K562 (cell line): ENCODE data around the gene PRM1. TPM values are rescaled to one million over a fixed set of nuclear protein-coding genes. Genes with fewer than 3 reads are reported as not detected.
A peak's percentile ranks its signal among the peaks of the same experiment; 100 is the strongest.

Experiments
- BRCA1 ChIP-seq, 2 experiments: fragments of 450-650 bp in 1 of 2; sonication (generic) in 1 of 2; formaldehyde crosslinking in 1 of 2; IDR thresholded peaks; 2 replicates each; pipeline versions ENCODE4 v1.5.0 to v1.6.1; 2017 to 2020; ENCODE audit warnings: mild to moderate bottlenecking in 1 of 2, missing genetic modification reagents in 1 of 2
- CBX3 ChIP-seq, 2 experiments: IDR thresholded peaks; 1 replicate in 1 of 2; 2 replicates in 1 of 2; pipeline ENCODE4 v1.6.1; 2012; ENCODE audit warnings: inconsistent platforms in 2 of 2, low read length in 2 of 2, borderline replicate concordance in 1 of 2, control low read depth in 1 of 2
- MYNN ChIP-seq, 2 experiments: sonication (generic); formaldehyde crosslinking in 1 of 2; IDR thresholded peaks; 2 replicates each; pipeline versions ENCODE4 v1.5.0 to v1.6.1; 2016 to 2020; ENCODE audit warnings: antibody characterized with exemption in 1 of 2, missing genetic modification reagents in 1 of 2
- NCOA1 ChIP-seq: fragments of 450-650 bp; IDR thresholded peaks from 2 replicates; pipeline ENCODE4 v1.6.1; 2016; ENCODE audit warnings: low read depth
- ZNF232 ChIP-seq: sonication (generic); formaldehyde crosslinking; IDR thresholded peaks from 2 replicates; pipeline ENCODE4 v1.8.0; 2022; ENCODE audit warnings: mild to moderate bottlenecking, missing genetic modification reagents
- polyA plus RNA-seq, 8 experiments: library from polyadenylated mRNA; depleted of rRNA in 4 of 8; stranded (reverse) in 5 of 8; unstranded in 3 of 8; fragments of >200 nt; fragmentation: Nextera tagmentation in 2 of 8; fragmentation: Illumina TruSeq in 1 of 8; extraction: Ambion mirVana in 2 of 8; extraction: Trizol in 1 of 8; gene quantifications; 2 replicates each; pipeline versions ENCODE4 v1.2.1 to v1.2.3, GENCODE V29; 2011 to 2014; ENCODE audit warnings: inconsistent platforms in 1 of 8, missing spikeins in 1 of 8
- total RNA-seq, 7 experiments: library from RNA; depleted of rRNA in 6 of 7; stranded (reverse); fragments of >200 nt in 6 of 7; fragmentation: Illumina TruSeq in 2 of 7; extraction: Trizol in 2 of 7; gene quantifications; 2 replicates each; pipeline versions ENCODE4 v1.2.1 to v1.2.3, GENCODE V29; 2011 to 2021; ENCODE audit warnings: low replicate concordance in 1 of 7
- TF ChIP-seq, protein P1 (sequence below): fragments of 250-450 bp; sonication (Bioruptor Pico); IDR thresholded peaks from 2 replicates; pipeline ENCODE4 v1.8.0; 2021; ENCODE audit warnings: moderate library complexity, mild to moderate bottlenecking, inconsistent platforms
- TF ChIP-seq, protein P2 (sequence below): fragments of 250-450 bp; sonication (Bioruptor Pico); IDR thresholded peaks from 2 replicates; pipeline ENCODE4 v1.5.1; 2021; ENCODE audit warnings: mild to moderate bottlenecking
- TF ChIP-seq, protein P3 (sequence below): sonication (generic); formaldehyde crosslinking; IDR thresholded peaks from 2 replicates; pipeline ENCODE4 v1.8.1; 2023; ENCODE audit warnings: mild to moderate bottlenecking, missing genetic modification reagents
- TF ChIP-seq, protein P4 (sequence below): IDR thresholded peaks from 3 replicates; pipeline ENCODE4 v1.6.1; 2011; ENCODE audit warnings: borderline replicate concordance, mild to moderate bottlenecking; ENCODE audit not compliant: insufficient read length, insufficient read depth
- TF ChIP-seq, protein P5 (sequence below): sonication (generic); formaldehyde crosslinking; IDR thresholded peaks from 2 replicates; pipeline ENCODE4 v1.8.1; 2023; ENCODE audit warnings: mild to moderate bottlenecking, missing genetic modification reagents
- TF ChIP-seq, protein P6 (sequence below): fragments of 450-650 bp; formaldehyde crosslinking; IDR thresholded peaks from 2 replicates; pipeline ENCODE4 v1.4.0; 2020; ENCODE audit warnings: mild to moderate bottlenecking
- TF ChIP-seq, protein P7 (sequence below): fragments of 450-650 bp; formaldehyde crosslinking; IDR thresholded peaks from 2 replicates; pipeline ENCODE4 v1.4.0; 2020; ENCODE audit warnings: mild to moderate bottlenecking, moderate library complexity

PRM1 gene
- total and polyA plus RNA-seq, 9 of the 15 experiments (the other 6 are each of a cell fraction or from before 2014, with no cell fraction given): not detected

DNA sequence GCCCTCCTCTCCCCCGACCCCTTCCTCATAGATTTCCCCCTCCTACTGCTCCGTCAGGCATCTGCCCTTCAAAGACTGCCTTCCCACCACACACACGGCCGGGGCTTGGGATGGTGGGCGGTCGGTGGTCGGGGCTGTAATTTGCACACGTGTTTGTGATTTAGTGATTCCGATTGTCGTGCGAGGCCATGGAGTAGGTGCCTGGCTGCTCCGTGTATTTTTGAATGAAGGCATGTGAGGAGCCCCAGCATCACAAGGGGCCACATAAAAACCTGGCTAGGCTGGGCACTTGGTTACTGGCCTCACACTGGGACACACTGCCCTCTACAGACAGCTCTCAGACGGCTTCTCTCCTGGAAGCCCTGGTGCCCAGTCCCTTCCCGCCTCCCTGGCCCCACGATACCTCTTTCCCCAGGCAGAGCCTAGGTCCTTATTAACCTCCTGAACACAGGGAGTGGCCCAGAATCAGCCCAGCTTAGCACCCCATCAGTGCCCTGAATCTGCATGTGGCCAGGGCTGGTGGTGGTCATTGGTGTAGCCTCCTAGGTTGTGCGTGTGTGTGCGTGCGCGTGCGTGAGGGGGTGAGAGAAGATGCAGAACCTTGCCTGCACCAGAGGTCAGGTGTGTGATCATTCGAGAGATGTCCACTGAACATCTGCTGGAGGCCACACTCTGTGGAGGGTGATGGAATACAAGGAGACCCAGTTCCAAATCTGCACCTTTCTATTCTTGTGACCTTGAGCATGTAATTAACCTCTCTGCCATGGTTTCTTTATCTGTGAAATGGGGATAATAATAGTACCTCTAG, 23.8 kb downstream of the PRM1 start (continued):
- TF ChIP-seq, protein P1, sequence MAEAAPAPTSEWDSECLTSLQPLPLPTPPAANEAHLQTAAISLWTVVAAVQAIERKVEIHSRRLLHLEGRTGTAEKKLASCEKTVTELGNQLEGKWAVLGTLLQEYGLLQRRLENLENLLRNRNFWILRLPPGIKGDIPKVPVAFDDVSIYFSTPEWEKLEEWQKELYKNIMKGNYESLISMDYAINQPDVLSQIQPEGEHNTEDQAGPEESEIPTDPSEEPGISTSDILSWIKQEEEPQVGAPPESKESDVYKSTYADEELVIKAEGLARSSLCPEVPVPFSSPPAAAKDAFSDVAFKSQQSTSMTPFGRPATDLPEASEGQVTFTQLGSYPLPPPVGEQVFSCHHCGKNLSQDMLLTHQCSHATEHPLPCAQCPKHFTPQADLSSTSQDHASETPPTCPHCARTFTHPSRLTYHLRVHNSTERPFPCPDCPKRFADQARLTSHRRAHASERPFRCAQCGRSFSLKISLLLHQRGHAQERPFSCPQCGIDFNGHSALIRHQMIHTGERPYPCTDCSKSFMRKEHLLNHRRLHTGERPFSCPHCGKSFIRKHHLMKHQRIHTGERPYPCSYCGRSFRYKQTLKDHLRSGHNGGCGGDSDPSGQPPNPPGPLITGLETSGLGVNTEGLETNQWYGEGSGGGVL (CRISPR knock-in tag): no peak
- TF ChIP-seq BRCA1 (IDR thresholded peaks at IDR 0.05) (no peak), BRCA1 (CRISPR knock-in tag; IDR thresholded peaks at IDR 0.05) (no peak), MYNN (IDR thresholded peaks at IDR 0.05) (peak; percentile 68), MYNN (CRISPR knock-in tag; IDR thresholded peaks at IDR 0.05) (no peak), CBX3 (IDR thresholded peaks at IDR 0.05; ENCODE audit: borderline replicate concordance in 1 of 2, low read length in 2 of 2) (no peak), NCOA1 (no peak), ZNF232 (no peak)
- TF ChIP-seq, protein P2, sequence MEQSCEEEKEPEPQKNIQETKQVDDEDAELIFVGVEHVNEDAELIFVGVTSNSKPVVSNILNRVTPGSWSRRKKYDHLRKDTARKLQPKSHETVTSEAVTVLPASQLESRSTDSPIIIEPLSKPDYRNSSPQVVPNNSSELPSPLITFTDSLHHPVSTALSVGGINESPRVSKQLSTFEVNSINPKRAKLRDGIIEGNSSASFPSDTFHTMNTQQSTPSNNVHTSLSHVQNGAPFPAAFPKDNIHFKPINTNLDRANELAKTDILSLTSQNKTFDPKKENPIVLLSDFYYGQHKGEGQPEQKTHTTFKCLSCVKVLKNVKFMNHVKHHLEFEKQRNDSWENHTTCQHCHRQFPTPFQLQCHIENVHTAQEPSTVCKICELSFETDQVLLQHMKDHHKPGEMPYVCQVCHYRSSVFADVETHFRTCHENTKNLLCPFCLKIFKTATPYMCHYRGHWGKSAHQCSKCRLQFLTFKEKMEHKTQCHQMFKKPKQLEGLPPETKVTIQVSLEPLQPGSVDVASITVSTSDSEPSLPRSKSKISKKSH (CRISPR knock-in tag): no peak
- TF ChIP-seq, protein P3, sequence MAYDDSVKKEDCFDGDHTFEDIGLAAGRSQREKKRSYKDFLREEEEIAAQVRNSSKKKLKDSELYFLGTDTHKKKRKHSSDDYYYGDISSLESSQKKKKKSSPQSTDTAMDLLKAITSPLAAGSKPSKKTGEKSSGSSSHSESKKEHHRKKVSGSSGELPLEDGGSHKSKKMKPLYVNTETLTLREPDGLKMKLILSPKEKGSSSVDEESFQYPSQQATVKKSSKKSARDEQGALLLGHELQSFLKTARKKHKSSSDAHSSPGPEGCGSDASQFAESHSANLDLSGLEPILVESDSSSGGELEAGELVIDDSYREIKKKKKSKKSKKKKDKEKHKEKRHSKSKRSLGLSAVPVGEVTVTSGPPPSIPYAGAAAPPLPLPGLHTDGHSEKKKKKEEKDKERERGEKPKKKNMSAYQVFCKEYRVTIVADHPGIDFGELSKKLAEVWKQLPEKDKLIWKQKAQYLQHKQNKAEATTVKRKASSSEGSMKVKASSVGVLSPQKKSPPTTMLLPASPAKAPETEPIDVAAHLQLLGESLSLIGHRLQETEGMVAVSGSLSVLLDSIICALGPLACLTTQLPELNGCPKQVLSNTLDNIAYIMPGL (CRISPR knock-in tag): no peak
- TF ChIP-seq, protein P4, sequence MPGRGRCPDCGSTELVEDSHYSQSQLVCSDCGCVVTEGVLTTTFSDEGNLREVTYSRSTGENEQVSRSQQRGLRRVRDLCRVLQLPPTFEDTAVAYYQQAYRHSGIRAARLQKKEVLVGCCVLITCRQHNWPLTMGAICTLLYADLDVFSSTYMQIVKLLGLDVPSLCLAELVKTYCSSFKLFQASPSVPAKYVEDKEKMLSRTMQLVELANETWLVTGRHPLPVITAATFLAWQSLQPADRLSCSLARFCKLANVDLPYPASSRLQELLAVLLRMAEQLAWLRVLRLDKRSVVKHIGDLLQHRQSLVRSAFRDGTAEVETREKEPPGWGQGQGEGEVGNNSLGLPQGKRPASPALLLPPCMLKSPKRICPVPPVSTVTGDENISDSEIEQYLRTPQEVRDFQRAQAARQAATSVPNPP: no peak
- TF ChIP-seq, protein P5, sequence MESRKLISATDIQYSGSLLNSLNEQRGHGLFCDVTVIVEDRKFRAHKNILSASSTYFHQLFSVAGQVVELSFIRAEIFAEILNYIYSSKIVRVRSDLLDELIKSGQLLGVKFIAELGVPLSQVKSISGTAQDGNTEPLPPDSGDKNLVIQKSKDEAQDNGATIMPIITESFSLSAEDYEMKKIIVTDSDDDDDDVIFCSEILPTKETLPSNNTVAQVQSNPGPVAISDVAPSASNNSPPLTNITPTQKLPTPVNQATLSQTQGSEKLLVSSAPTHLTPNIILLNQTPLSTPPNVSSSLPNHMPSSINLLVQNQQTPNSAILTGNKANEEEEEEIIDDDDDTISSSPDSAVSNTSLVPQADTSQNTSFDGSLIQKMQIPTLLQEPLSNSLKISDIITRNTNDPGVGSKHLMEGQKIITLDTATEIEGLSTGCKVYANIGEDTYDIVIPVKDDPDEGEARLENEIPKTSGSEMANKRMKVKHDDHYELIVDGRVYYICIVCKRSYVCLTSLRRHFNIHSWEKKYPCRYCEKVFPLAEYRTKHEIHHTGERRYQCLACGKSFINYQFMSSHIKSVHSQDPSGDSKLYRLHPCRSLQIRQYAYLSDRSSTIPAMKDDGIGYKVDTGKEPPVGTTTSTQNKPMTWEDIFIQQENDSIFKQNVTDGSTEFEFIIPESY (CRISPR knock-in tag): peak; percentile 56; the same call in 1 of the 2 replicates
- TF ChIP-seq, protein P6, sequence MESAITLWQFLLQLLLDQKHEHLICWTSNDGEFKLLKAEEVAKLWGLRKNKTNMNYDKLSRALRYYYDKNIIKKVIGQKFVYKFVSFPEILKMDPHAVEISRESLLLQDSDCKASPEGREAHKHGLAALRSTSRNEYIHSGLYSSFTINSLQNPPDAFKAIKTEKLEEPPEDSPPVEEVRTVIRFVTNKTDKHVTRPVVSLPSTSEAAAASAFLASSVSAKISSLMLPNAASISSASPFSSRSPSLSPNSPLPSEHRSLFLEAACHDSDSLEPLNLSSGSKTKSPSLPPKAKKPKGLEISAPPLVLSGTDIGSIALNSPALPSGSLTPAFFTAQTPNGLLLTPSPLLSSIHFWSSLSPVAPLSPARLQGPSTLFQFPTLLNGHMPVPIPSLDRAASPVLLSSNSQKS (CRISPR knock-in tag): no peak
- TF ChIP-seq, protein P7, sequence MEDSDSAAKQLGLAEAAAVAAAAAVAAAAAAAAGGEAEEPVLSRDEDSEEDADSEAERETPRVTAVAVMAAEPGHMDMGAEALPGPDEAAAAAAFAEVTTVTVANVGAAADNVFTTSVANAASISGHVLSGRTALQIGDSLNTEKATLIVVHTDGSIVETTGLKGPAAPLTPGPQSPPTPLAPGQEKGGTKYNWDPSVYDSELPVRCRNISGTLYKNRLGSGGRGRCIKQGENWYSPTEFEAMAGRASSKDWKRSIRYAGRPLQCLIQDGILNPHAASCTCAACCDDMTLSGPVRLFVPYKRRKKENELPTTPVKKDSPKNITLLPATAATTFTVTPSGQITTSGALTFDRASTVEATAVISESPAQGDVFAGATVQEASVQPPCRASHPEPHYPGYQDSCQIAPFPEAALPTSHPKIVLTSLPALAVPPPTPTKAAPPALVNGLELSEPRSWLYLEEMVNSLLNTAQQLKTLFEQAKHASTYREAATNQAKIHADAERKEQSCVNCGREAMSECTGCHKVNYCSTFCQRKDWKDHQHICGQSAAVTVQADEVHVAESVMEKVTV (CRISPR knock-in tag): peak; percentile 72
